Activated CD8-positive, alpha-beta memory T cell treated with anti-CD3 and anti-CD28 coated beads for 48 hours (primary cell): ENCODE data around the gene SUGCT.

Experiments
- DNase-seq, 3 experiments: peaks; one replicate each; pipeline ENCODE4 v3.0.0-alpha.2; 2020; ENCODE audit warnings: low read depth in 2 of 3, low spot score in 2 of 3

The SUGCT gene

DNA sequence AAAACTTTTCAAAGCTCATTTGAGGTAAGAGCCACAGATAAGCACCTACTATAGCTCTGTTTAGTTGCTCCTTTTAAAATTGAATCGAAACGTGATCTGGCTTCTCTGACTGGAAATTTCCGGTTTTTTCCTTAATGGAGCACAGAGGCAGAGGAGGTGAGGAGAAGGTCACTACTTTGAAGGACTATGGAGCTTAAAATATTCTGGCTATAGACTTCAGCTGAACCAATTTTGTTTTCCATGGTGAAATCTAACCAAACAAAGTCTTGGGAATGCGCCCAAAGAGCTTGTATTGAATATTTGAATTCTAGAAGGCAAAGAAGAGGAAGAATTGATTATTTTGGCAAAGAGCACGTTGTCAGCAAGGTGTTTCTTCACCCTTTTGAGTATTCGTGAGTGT lies 711.1 kb downstream of the SUGCT start:
- no peak for DNase-seq

GRCh38 chr7:40847921-40848320 lies 713.1 kb downstream of the SUGCT start:
- no peak for DNase-seq

DNA sequence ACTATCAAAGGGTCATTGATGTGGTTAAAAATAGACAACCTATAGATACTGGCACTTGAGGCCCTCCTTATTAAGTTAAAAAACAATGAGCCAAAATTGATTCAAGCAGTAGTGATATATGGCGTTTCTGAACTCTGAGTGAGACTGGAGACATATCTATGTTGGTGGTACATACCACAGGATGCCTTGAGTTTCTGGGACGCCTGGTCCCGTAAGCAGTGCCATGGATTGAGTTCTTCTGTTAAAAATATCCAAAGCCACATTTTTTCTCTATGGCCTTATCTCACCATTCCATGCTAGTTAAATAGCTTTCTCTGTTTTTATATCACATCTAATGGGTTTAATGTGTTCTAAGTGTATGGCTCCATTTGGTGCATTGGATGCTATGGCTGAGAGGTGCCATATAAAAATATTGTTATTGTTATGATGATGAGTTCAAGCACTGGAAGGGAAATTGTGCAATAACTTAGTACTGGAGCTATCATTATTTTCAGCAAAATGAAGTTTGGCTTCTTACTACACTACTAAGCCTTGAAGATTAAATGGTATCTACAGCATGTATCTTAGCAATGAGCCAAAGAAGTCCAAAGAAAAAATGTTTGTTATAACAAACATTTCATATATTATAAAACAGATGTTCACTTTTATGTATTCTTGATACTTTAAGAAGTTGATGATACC lies 713.9 kb downstream of the SUGCT start:
- no peak for DNase-seq

- DNase-seq = no peak
Observed at GRCh38 chr7:40850017-40850416, 715.2 kb downstream of the SUGCT start.

GRCh38 chr7:40851001-40851400 lies 716.2 kb downstream of the SUGCT start:
- no peak for DNase-seq

DNA sequence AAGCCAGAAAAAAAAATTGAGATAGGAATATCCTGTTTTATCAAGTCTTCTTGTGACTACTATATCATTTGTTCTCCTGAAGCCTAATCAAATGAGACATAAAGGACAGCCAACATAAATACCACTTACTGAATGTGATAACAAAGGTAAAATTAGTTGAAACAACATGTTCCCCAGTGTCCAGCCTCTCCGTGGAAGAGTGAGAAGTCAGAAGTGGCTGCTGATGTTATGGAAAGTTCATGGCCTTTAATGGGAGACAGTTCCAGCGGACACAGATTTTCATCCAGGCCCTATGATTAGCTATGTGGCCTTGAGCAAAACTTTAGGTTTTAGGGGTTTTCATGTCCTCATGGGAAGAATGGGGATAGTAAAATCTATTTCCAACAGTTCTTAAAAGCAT lies 724.3 kb downstream of the SUGCT start:
- DNase-seq = no peak

- DNase-seq = no peak
Observed at GRCh38 chr7:40859965-40860543, 725.2 kb downstream of the SUGCT start.

- DNase-seq = no peak
Observed at GRCh38 chr7:40865441-40866233, 730.8 kb downstream of the SUGCT start.

DNA sequence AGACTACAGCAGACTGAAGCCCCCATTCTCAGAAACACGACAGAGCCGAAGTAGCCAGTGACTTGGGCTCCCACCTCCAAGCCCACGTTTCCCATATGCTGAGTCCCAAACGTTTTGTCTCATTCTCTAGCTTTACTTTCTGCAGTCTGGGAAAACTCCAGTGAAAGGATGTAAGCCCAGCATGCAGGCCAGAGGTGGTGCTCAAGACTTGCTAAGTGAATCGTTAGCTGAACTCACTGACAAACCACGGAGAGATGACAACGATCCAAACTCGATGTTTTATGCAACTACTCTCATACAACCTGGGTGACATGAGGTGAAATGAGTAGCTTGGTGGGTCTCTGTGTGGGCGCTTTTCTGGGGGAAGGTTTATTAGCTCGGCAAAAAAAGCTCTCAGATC lies 731.8 kb downstream of the SUGCT start:
- no peak for DNase-seq

- DNase-seq = no peak
Observed at GRCh38 chr7:40870108-40870507, 735.3 kb downstream of the SUGCT start.

DNA sequence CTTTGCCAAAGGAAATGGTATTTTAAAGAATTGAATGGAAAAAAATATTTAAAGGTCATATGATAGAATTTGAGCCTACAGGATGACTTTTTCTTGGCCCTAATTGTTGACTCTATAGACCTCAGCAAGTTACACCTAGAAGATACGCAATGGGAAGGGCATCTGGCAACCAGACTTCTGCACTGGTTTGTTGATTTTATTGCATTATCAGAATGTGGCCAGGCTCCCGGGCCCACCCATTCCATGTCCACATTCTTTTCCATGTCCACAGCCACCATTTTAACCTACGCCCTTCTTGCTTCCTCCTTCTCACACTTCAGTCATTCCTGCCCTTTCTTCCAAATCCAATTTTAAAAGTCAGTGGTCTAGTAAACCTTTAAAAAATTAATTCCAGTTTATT lies 738.4 kb downstream of the SUGCT start:
- DNase-seq = no peak

DNA sequence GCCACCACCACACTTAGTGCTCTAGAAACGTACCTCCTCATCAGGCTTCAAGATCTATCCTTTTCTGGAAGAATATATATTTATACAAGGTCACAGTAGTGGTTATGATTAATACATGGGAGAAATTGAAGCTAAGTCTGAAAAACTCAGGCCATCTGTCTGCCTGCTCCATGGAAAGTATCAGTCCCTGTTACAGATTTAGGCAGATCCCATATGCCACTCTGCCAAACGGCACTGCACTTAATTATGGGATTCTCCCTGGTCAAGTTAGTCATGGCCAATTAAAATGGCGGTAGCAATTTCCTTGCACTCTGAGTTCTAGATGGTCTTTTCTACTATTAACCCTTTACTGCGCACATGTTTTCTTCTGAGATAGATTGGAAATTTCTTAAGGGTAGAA lies 740.0 kb downstream of the SUGCT start:
- no peak for DNase-seq

- DNase-seq = no peak
Observed at GRCh38 chr7:40876601-40877000, 741.8 kb downstream of the SUGCT start.

- no peak for DNase-seq
Observed at GRCh38 chr7:40879941-40880543, 745.2 kb downstream of the SUGCT start.

GRCh38 chr7:40880581-40880980 lies 745.8 kb downstream of the SUGCT start:
- no peak for DNase-seq

GRCh38 chr7:40881405-40881926 lies 746.7 kb downstream of the SUGCT start:
- DNase-seq = no peak

GRCh38 chr7:40882071-40882658 lies 747.4 kb downstream of the SUGCT start:
- no peak for DNase-seq

- DNase-seq = no peak
Observed at GRCh38 chr7:40883826-40884225, 749.0 kb downstream of the SUGCT start.

- DNase-seq = no peak
Observed at GRCh38 chr7:40884241-40884640, 749.4 kb downstream of the SUGCT start.

GRCh38 chr7:40885503-40885902 lies 750.7 kb downstream of the SUGCT start:
- DNase-seq = no peak

DNA sequence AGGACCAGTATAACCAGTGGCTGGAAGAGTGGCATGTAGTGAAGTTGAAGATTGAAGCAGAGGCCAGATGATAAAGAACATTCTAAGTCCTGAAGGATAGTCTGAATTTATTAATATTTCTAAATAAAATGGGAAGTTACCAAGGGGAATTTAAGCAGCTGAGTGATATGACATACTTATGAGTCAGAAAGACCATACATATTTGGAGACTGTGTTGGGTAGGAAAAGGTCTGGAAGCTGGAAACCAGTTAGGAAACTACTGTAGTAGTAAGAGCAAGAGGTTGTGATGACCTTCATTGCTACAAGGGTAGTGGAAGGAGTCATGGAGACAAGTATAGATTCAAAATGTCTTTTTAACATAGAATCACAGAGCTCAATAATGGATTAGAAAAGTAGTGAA lies 752.3 kb downstream of the SUGCT start:
- no peak for DNase-seq
